Fibroblast of lung (primary cell): ENCODE results near the gene SEPHS2. TPM values are rescaled to one million over a fixed set of nuclear protein-coding genes. Genes with fewer than 3 reads are reported as not detected.

Experiments used
- DNase-seq, 2 donors: peaks; one replicate each; pipeline versions ENCODE4 v3.0.0 to v3.0.0-alpha.2; 2010; ENCODE audit warnings: low read depth in 2 of 2
- H2AFZ ChIP-seq: 2 replicates; pipeline ENCODE4 v1.5.1; 2012; ENCODE audit warnings: low read length, control low read depth, inconsistent platforms
- H3K27ac ChIP-seq: 2 replicates; pipeline ENCODE4 v1.5.1; 2011; ENCODE audit warnings: low read length, control low read depth; ENCODE audit not compliant: insufficient read depth
- H3K27me3 ChIP-seq: 2 replicates; pipeline ENCODE4 v1.5.1; 2011; ENCODE audit warnings: mild to moderate bottlenecking, low read length; ENCODE audit not compliant: control insufficient read depth, insufficient read depth
- H3K36me3 ChIP-seq: 2 replicates; pipeline ENCODE4 v1.5.1; 2011; ENCODE audit warnings: low read length; ENCODE audit not compliant: control insufficient read depth, insufficient read depth
- H3K4me1 ChIP-seq: 2 replicates; pipeline ENCODE4 v1.5.1; 2011; ENCODE audit warnings: low read length; ENCODE audit not compliant: control insufficient read depth, insufficient read depth; ENCODE audit errors: extremely low read depth
- H3K4me2 ChIP-seq: 2 replicates; pipeline ENCODE4 v1.5.1; 2011; ENCODE audit warnings: low read length, control low read depth; ENCODE audit not compliant: insufficient read depth; ENCODE audit errors: extremely low read depth
- H3K4me3 ChIP-seq, 4 experiments: fragments of 200-600 bp in 1 of 4; sonication (generic) in 1 of 4; replicated peaks in 1 of 4; 2 replicates each; pipeline ENCODE4 v1.5.1; 2011 to 2016; ENCODE audit warnings: low read length in 4 of 4, low read depth in 3 of 4, mild to moderate bottlenecking in 3 of 4, control low read depth in 2 of 4, inconsistent platforms in 1 of 4, mixed read lengths in 1 of 4; ENCODE audit not compliant: insufficient read depth in 1 of 4; ENCODE audit errors: control extremely low read depth in 1 of 4
- H3K79me2 ChIP-seq: 2 replicates; pipeline ENCODE4 v1.5.1; 2012; ENCODE audit warnings: mild to moderate bottlenecking, low read length, inconsistent platforms; ENCODE audit not compliant: control insufficient read depth, insufficient read depth
- H3K9ac ChIP-seq: 2 replicates; pipeline ENCODE4 v1.5.1; 2011; ENCODE audit warnings: mild to moderate bottlenecking, low read length, control low read depth; ENCODE audit not compliant: insufficient read depth
- H3K9me3 ChIP-seq: 2 replicates; pipeline ENCODE4 v1.5.1; 2012; ENCODE audit warnings: low read depth, low read length; ENCODE audit not compliant: control insufficient read depth, insufficient read depth
- H4K20me1 ChIP-seq: 2 replicates; pipeline ENCODE4 v1.5.1; 2011; ENCODE audit warnings: low read length; ENCODE audit not compliant: control insufficient read depth, insufficient read depth; ENCODE audit errors: extremely low read depth
- EZH2 ChIP-seq: IDR thresholded peaks from 2 replicates; pipeline ENCODE4 v1.5.1; 2012; ENCODE audit warnings: low read length, control low read depth, mild to moderate bottlenecking; ENCODE audit errors: missing control alignments
- polyA plus RNA-seq, 2 donors: library from polyadenylated mRNA; depleted of rRNA in 1 of 2; stranded (reverse) in 1 of 2; unstranded in 1 of 2; fragments of >200 nt; gene quantifications; 2 replicates each; pipeline ENCODE4 v1.2.1, GENCODE V29; 2011 to 2012; ENCODE audit warnings: missing spikeins in 1 of 2
- total RNA-seq: library from RNA; depleted of rRNA; stranded (reverse); fragments of >200 nt; gene quantifications from 2 replicates; pipeline ENCODE4 v1.2.1, GENCODE V29; 2014
- TF ChIP-seq, protein P1 (sequence below), 2 donors: IDR thresholded peaks in 1 of 2; conservative IDR thresholded peaks in 1 of 2; 1 replicate in 1 of 2; 2 replicates in 1 of 2; pipeline ENCODE4 v1.5.1; 2011 to 2012; ENCODE audit warnings: low read length in 2 of 2, control low read depth in 1 of 2, inconsistent platforms in 1 of 2, low read depth in 1 of 2, mild to moderate bottlenecking in 1 of 2

SEPHS2 gene
- total and polyA plus RNA-seq, 2 donors (not counting 1 experiment from before 2014, with no cell fraction given): 26.6 to 41.8 TPM

DNA sequence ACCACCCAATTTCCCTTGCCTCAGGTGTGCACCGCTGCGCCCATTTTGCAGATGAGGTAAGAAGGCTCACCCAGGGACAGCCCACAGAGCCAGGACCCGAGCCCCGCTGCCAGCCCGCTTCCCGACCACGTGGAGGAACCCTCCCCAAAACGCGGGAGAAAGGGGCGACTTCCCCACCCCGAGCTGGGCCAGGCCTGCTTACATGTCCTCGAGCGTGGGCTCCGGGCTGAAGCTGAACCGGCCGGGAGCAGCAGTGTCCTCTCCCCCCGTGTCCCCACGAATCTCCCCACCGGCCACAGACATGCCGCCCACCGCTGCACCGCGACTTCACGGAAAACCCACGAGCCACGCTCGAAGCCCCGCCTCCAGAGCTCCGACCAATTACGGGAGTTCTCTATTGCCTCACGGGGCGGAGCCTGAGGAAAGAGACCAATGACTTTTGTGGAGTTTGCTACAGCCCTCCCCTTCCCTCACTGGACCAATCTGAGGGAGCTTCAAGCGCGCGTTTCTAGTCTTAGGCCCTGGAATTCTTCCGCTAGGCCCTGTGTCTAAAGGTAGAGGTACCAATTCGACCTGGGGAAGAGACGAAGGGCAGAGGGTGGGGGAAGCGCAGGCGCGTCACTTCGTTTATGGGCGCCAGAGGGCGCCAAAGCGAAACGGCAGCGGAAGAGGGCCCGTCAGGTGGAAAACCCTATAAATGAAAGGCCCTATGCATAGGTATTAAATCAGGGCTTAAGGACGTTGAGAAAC lies 15.8 kb downstream of the SEPHS2 start, which contains the start of gene DCTPP1:
TSS of gene DCTPP1 (minus strand) at position 353 of the 750 bp plus-strand sequence. CDS start at position 303, 50 bp downstream.
- Histone ChIP-seq H4K20me1 (no peaks in the 10 kb centered on the region), H3K79me2 (peaks cover 6% of the 10 kb centered on the region), H3K9ac (peak within 1 kb of the TSS; percentile 46), H3K27me3 (peaks cover 5% of the 10 kb centered on the region), H3K4me2 (peak within 1 kb of the TSS; percentile 99), H3K36me3 (peaks cover 4% of the 10 kb centered on the region), H3K9me3 (no peaks in the 10 kb centered on the region), H3K4me3 (peak within 1 kb of the TSS; percentile 81 to 92 (median 88)), H2AFZ (peak within 1 kb of the TSS; percentile 94), H3K4me1 (peaks cover 2% of the 10 kb centered on the region), H3K27ac (peak within 1 kb of the TSS; percentile 71)
- peak; percentile 97 to 98 for DNase-seq
- TF ChIP-seq EZH2: no peak
- TF ChIP-seq, protein P1, sequence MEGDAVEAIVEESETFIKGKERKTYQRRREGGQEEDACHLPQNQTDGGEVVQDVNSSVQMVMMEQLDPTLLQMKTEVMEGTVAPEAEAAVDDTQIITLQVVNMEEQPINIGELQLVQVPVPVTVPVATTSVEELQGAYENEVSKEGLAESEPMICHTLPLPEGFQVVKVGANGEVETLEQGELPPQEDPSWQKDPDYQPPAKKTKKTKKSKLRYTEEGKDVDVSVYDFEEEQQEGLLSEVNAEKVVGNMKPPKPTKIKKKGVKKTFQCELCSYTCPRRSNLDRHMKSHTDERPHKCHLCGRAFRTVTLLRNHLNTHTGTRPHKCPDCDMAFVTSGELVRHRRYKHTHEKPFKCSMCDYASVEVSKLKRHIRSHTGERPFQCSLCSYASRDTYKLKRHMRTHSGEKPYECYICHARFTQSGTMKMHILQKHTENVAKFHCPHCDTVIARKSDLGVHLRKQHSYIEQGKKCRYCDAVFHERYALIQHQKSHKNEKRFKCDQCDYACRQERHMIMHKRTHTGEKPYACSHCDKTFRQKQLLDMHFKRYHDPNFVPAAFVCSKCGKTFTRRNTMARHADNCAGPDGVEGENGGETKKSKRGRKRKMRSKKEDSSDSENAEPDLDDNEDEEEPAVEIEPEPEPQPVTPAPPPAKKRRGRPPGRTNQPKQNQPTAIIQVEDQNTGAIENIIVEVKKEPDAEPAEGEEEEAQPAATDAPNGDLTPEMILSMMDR (conservative IDR thresholded peaks at IDR 0.05 in 1 of 2, IDR thresholded peaks at IDR 0.05 in 1 of 2; ENCODE audit: low read depth in 1 of 2, low read length in 2 of 2): peak; percentile 48 to 60

DNA sequence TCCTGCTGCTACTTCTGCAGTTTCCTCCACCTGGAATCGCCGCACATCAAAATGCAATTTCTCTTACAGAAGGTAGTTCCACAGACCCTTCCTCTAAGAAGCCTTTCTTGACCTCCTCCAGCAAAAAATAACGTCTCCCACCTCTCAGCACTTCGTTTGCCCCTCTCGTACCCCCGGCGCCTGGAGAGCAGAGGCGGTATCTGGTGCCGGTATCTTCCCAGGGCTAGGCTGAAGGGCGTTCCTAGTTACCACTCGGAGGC lies 16.3 kb downstream of the SEPHS2 start:
- peaks cover 6% of the 10 kb centered on the region for H3K79me2 ChIP-seq
- TF ChIP-seq EZH2: no peak
- TF ChIP-seq, protein P1 (conservative IDR thresholded peaks at IDR 0.05 in 1 of 2, IDR thresholded peaks at IDR 0.05 in 1 of 2; ENCODE audit: low read depth in 1 of 2, low read length in 2 of 2): no peak
- H2AFZ ChIP-seq: peak overlapping the region; percentile 94
- DNase-seq: no peak
- H3K36me3 ChIP-seq: peaks cover 5% of the 10 kb centered on the region
- no peaks in the 10 kb centered on the region for H3K9me3 ChIP-seq
- H3K27ac ChIP-seq: no peak overlapping the region
- peak overlapping the region; percentile 46 for H3K9ac ChIP-seq
- H3K4me1 ChIP-seq: peaks cover 2% of the 10 kb centered on the region
- H4K20me1 ChIP-seq: no peaks in the 10 kb centered on the region
- H3K4me3 ChIP-seq: peak overlapping the region; percentile 81 to 92 (median 88)
- peak overlapping the region; percentile 99 for H3K4me2 ChIP-seq
- peaks cover under 1% of the 10 kb centered on the region for H3K27me3 ChIP-seq

DNA sequence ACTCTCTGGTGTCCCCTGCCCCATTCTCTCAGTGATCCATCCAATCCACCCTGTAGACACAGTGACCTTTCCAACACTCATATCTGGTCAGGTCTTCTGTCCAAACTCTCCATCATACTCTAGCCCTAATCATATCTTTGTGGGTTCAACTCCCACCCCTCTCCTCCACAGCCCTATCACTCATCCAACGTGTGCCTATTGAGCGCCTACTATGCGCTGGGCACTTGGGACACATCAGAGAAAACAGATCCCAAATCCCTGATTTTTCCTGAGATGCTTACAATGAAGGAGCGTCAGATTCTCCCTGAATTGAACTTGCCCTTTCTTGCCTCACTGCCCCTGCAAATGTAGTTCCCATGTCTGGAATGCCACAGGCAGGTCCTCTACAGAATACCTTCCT lies 17.6 kb downstream of the SEPHS2 start:
- no peaks in the 10 kb centered on the region for H3K27me3 ChIP-seq
- peaks cover 2% of the 10 kb centered on the region for H3K4me1 ChIP-seq
- TF ChIP-seq, protein P1 (conservative IDR thresholded peaks at IDR 0.05 in 1 of 2, IDR thresholded peaks at IDR 0.05 in 1 of 2; ENCODE audit: low read depth in 1 of 2, low read length in 2 of 2): no peak
- TF ChIP-seq EZH2: no peak
- no peak for DNase-seq
- H3K9me3 ChIP-seq: no peaks in the 10 kb centered on the region
- H3K4me3 ChIP-seq: no peak overlapping the region
- no peaks in the 10 kb centered on the region for H4K20me1 ChIP-seq
- peaks cover 6% of the 10 kb centered on the region for H3K79me2 ChIP-seq
- H3K9ac ChIP-seq: no peak overlapping the region
- H2AFZ ChIP-seq: no peak overlapping the region
- H3K36me3 ChIP-seq: peaks cover 9% of the 10 kb centered on the region
- no peak overlapping the region for H3K4me2 ChIP-seq
- no peak overlapping the region for H3K27ac ChIP-seq
